Epithelial cell of prostate (primary cell): ENCODE measurements around the gene TMPRSS6.

ENCODE experiments used
- DNase-seq: peaks from one replicate; pipeline ENCODE4 v3.0.0-alpha.2; 2011; ENCODE audit warnings: low read depth, low spot score
- H3K27ac ChIP-seq: fragments of 450-650 bp; 2 replicates; pipeline ENCODE4 v1.5.1; 2017; ENCODE audit warnings: mild to moderate bottlenecking

Gene TMPRSS6

DNA sequence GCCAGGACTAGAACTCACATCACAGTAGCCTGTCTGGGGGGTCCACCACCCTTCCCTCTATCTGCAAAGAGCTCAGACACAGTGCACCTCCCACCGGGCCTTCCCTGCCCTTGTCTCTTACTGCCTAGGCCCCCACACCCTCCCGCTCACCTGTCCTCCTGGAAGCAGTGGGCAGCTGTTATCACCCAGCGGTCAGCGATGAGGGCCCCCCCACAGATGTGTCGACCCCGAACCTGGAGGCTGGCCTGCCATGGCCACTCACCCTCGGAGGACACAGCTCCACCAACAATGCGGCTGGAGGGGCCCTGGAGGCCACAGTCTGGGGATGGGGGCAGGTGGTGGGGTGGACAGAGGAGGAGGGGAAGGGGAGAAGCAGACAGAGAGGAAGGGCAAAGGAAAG, 39.2 kb downstream of the TMPRSS6 start:
- no peak overlapping the region for H3K27ac ChIP-seq
- no peak for DNase-seq

DNA sequence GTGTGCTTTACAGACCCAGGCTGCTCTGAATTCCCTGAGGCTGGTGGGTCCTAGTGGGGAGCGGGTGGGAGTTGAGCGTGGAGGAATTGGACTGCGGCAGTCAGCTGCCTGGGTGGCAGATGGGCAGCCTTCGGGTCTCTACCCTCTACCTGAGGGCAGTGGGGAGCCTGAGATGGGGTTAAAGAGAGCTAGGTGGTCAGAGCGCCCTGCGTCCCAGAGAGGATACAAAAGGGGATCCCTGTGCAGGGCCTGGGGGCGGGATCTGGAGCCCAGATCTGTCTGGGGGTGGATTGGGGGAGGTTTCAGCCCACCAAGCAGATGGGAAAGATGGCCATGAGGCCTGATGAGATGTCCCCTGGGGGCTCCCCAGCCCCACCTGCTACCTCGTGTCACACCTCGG, 39.8 kb downstream of the TMPRSS6 start:
- DNase-seq = no peak
- H3K27ac ChIP-seq = no peak overlapping the region

DNA sequence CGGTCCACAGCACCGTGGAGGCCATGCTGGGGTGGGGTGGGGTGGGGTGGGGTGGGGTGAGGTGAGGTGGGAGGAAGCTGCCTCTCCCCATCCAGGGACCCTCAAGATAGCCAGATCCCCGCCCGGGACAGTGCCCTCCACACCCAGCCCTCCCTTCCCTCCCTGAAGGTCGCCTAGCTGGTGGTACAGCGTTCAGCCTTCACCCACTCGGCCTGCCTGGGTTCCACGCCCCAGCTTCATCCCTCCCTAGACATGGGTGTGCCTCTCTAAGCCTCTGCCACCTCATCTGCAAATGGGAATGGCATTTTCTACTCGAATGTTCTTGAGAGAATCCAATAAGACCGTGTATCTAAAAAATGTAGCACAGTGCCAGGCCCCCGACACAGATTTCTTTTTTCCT, 40.2 kb downstream of the TMPRSS6 start:
- no peak overlapping the region for H3K27ac ChIP-seq
- DNase-seq = no peak

DNA sequence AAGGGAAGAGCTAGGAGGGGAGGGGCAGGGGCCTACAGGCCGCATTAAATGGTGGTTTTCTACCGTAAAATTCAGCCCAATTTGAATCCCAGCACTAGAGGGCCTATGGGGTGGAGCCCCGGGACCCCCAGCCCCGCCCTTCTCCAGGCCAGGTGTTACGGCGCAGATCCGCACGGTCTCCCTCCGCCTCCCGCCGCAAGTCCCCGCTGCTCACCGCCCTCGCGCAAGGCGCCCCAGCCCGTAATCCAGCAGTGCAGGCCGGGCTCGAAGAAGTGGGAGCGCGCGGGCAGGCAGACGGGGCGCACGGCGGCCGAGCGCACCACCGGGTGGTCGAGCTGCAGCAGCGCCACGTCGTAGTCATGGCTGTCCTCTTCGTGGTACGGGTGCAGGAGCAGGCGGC, 40.7 kb downstream of the TMPRSS6 start:
- DNase-seq = no peak
- no peak overlapping the region for H3K27ac ChIP-seq

DNA sequence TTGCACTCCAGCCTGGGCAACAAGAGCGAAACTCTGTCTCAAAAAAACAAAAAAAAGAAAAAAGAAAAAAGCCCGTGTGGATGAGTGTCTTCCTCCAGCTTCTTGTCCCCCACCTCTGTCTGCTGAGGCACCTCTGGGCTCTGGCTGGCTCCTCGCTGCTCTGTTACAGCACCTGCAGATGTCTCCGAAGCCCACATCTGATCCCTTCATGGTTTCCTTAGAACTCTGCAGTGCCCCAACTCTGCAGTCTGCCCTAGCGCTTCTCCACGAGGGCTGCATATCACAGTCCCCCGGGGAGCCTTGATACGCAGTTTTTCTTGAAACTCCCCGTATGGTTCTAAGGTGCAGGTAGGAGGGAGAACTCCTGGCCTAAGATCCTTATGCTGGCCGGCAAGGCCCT, 42.1 kb downstream of the TMPRSS6 start:
- DNase-seq = no peak
- no peak overlapping the region for H3K27ac ChIP-seq

DNA sequence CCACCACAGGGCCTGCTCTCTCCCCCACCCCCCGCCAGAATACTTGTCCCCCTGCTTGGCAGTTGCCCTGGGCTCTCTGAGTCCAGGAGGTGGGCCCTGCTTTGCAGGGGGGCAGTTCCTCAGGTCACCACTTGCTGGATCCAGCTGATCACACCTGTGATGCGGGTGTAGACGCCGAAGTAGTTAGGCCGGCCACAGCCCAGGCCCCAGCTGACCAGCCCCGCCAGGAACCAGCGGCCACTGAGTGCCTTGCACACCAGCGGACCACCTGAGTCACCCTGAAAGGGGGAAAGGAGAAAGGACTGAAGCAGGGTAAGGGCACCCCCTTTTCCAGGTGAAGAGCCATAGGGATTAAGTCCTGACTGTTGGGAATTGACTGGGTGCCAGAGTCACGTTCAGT, 43.6 kb downstream of the TMPRSS6 start:
- H3K27ac ChIP-seq = no peak overlapping the region
- DNase-seq = no peak

DNA sequence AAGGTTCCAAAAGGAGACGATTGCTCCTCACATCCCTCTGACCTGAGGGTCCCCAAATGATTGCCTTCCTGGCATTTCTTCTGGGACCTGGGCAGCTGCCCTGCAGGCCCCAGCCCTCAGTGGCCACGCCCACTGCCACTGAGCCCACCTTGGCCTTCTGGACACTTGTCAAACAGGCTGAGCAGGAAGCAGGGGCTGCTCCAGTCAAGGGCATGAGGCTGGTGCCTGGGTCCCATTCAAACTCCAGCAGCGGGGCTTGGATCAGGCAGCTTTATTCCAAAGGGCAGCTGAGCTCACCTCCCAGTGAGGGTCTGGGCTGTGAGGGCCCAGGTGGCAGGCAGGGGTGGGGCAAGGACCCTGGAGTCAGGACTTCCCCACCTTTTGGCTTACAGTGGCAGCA, 44.3 kb downstream of the TMPRSS6 start:
- no peak for DNase-seq
- no peak overlapping the region for H3K27ac ChIP-seq

DNA sequence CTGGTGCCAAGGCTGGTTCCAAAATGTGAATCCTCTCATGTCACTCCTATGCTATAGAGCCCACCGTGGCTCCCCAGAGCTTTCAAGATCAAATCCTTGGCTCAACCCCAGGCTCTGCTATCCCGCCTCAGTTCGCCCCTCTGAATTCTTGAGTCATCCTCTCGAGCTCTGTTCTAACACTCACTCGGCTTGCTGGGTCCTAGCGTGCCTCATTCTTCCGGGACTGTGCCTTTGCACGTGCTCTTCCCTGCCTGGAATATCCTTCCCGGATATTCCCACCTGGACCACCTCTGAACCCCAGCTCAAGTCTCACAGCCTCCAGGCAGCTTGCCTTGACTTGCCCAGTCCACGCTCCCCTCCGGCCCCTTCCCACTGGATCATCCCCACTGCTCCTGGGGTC, 45.0 kb downstream of the TMPRSS6 start:
- DNase-seq = no peak
- H3K27ac ChIP-seq = no peak overlapping the region

DNA sequence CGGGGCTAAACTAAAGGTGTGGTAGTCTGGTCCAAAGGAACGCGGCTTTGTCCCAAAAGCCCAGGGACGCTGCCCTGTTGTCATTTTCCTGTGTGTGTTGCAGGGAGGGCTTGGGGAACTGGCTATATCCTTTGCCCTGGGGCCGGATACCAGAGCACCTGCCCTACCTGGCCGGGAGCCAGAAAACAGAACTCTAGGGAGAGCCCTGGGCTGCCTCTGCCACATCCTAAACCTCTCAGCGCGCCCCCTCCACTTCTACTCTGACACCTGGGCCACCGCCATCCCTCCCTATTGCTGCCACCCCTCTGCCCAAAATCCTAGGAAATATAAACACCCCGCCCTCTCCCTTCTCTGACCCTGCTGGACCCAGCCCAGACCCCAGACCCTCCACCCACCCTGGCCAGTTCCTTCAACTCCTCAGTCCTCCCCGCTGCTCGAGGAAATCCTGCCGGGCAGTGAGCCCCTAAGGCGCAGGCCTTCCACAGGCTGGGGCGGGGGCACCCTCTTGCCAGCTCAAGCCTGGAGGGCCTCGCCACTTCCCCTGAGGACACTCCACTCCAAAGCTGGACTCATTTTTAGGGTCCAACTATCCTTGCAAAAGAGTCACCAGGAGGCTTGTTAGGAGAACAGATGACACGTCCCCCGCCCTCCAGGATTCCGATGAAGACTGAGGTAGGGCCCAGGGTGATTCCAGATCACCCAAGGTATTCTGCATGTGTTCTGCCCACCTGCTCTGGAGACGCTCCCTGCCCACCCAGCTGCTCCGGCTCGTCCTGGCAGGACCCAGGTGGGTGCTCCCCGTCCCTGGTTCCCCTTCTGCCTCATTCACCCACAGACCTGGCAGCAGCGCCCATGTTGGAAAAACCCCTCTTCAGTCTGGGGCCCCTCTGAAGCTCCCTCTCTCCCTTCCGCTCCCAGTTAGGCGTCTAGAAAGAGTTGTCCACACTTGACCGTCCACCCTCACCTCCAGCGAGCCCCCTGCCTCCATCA, 45.8 kb downstream of the TMPRSS6 start:
- H3K27ac ChIP-seq = no peak overlapping the region
- no peak for DNase-seq

DNA sequence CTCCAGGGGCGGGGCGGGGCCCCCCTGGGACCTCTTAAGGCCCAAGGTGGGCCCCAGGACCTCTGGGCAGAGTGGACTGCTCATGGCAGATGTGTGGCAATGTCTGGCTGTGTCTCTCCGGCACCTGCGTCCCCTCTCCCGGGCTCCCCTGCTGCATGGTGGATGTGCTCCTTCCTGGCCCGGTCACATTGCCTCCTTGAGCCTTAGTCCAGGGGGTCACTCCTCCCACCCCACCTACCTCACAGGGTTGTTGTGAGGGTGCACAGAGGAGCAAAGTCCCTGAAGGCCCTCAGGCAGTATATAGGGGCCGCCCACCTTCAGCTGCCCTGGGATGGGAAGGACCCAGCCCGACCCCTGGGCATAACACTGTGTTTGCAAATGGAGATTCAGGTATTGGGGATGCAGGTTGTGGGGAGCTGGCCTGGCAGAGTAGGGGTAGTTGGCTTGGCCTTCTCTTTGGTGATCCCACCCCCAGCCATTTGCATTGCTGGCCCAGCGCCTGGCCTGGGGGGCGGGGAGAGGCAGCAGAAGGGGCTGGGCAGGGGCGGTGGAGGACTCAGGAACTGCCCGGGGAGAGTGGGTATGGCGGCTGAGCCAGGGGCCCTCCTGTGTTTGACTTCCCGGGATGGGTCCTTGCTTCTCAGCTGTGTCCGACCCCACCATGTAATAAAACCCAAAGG, 46.7 kb downstream of the TMPRSS6 start:
- no peak overlapping the region for H3K27ac ChIP-seq
- no peak for DNase-seq

DNA sequence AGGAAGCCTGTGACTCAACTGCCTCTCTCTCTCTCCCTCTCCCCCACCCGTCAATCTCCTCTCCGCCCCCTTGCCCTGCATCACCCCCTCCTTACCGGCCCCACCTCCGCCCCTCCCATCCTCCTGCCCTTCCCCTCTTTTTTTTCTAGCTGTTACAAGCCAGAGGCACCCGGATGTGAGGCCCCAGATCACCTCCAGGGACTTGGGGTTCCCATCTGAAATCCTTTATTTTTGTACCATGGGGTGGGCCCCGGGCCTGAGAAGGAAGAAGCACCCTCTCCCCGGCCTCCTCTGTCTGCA, 47.2 kb downstream of the TMPRSS6 start:
- H3K27ac ChIP-seq = no peak overlapping the region
- DNase-seq = no peak

DNA sequence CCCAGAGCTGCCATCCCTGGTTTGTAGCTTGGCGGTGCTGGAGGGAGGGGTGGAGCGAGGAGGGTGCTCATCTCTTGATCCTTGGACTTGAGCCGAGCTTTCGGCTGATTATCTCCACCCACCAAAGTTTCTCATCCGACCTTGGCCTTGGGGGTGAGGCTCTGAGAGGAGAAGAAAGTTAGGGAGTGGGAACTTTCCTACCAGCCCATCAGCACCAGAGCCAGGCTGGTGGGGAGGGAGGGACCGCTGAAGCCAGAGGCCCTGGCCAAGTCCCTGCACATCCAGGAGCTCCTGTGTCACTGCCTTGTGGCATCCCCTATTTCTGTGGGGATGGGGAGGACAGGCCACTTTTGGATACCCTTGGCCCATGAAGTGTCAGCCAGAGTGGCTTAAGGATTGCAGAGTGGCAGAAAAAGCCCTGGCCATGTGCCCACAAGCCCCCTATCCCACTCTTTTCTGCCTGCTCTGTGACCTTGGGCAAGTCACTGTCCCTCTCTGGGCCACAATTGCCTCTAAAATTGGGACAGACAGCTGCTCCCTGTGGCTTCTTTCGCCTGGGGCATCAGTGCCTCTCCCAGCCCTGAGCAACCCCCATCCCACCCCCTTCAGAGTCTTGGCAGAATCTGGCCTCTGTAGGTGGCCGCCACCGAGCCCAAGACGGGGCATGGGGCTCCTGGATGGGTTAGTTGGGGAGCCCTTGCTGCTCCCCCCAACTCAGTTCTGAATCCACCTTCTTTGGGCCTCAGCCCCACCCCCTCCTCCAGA, 47.7 kb downstream of the TMPRSS6 start:
- no peak for DNase-seq
- no peak overlapping the region for H3K27ac ChIP-seq

DNA sequence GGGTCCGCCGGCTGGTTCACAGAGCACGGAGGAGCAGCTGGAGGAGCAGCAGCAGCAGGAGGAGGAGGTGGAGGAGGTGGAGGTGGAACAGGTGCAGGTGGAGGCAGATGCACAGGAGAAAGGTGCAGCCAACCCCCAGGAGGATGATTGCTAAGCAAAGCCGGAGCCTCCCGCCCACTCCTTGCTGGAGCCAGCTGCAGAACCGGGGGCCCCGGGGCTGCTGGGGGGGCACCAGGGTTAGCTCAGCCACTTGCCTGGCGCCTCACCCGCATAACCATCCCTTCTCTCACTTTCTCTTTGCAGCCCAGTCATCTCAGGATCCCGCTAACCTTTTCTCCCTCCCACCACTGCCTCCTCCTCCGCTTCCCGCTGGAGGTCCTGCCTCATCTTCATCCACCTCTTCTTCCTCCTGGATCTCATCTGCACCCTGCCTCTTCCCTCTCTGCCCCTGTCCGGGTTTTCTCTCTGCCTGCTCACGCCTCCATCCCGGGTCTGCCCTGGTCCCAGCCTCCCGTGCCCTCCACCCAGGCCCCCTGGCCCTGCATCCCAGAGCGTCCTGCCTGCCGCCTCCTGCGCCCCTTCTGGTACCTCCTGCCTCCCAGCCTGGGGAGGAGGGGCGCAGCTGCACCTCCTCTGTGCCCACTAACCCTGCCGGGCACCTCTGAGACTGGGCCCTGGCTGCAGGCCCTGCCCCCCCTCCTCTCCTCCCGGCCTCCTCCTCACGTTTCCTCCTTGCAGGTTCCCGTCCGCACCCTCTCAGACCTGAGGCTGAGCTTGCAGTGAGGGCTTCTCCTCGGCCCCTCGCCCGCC, 48.5 kb downstream of the TMPRSS6 start:
- H3K27ac ChIP-seq = no peak overlapping the region
- DNase-seq = no peak

DNA sequence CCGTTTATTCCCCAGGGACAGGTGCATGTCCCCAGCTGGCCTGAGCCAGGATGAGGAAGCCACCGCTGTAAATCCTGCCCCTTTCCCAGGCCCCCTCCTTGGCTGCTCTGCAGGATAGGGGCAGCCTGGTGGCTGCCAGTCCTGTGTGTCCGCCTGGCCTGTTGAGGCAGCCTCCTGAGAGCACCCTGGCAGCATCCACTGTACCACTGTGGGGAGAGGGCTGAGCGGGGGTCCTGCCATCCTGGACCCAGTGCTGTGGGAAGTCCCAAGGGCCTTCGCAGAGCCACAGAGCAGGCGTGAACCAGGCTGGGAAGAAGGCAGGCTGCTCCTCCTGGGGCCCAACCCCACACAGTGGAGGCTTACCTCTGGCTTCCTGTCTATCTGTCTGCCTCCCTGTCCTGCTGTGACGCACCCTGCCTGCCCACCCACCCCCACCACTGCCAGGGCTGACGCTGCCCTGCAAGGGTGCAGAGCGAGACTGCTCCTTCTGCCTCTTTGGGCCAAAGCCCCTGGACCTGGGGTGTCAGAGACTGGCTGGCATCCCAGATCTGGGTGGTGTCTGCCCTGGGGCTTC, 49.5 kb downstream of the TMPRSS6 start:
- no peak for DNase-seq
- H3K27ac ChIP-seq = no peak overlapping the region

DNA sequence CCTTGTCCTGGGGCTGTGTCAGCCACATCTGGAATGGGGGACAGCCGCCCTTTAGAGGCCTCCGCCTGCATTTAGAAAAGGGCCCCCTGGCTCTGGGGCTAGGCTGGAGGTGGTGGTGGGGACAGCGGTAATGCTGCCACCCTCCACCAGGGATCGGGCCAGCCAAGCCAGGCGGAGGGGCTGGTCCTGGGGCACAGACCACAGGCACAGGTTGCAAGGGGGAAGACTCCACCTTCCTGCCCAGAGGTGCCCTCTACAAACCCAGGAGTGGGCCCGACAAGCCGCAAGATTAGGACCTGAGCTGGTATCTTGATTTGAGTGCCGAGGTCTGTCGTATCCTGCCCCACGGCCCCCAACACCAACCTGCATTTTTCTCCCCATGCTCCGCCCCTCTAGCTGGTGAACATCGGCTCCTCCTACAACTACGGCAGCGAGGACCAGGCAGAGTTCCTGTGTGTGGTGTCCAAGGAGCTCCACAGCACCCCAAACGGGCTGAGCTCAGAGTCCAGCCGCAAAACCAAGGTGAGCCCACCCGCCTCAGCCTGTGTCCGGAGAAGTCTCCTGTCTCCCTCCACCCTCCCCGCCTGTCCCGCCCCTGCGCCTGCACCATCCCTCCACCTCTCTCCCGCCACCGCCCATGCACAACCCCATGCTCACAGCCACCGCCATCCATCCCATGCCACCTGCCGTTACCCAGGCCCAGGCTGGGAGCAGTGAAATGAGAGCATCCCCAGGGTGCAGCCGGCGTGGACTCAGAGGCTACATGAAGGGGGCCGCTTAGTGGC, 50.4 kb downstream of the TMPRSS6 start:
- no peak overlapping the region for H3K27ac ChIP-seq
- no peak for DNase-seq

DNA sequence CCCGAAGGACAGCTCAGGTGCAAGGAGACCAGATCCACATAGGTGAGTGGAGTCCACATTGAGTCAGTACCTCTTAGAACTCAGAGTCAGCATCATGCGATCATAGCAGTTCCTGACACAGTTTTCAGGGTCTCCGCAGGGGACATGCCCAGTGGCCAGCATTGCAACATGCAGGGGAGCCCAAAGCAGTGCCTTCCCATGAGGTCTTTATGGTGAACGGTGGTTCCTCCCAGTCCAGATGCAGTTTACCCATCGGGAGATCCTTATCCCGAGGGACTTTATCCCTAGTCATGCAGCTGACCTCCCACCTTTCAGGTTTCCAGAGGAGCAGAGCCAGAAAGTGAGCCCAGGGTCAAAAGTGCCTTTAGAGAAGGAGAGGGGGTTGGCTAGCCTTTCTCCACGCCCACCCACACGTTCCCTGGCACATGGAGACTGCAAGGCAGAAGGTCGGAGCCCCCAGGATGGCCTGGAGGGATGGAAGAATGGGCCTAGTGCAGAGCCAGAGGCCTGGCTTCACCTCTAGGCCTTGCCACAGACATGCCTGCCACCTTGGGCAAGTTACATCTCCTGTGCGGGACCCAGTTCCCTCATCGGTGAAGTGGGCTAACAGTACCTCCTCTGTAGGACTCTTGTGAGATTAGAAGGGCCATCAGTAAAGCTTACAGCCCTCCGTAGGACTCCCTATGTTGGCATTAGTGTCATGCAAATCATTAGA, 51.6 kb downstream of the TMPRSS6 start:
- no peak for DNase-seq
- H3K27ac ChIP-seq = no peak overlapping the region

DNA sequence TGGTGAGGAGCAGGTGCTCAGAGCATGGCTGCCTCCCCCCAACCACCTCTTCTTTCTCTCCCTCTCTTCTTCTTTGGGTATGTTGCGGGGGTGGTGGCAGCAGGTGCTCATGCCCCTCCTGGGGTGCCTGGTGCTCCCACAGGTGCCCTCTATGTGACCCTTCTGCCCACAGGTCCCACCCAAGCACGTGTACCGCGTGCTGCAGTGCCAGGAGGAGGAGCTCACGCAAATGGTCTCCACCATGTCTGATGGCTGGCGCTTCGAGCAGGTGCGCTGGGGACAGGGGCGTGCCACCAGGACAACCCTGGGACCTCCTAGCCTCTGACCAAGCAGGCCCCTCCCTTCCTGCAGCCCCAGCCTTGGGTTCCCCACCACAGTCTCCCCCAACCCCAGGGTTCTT, 52.3 kb downstream of the TMPRSS6 start:
- DNase-seq = no peak

DNA sequence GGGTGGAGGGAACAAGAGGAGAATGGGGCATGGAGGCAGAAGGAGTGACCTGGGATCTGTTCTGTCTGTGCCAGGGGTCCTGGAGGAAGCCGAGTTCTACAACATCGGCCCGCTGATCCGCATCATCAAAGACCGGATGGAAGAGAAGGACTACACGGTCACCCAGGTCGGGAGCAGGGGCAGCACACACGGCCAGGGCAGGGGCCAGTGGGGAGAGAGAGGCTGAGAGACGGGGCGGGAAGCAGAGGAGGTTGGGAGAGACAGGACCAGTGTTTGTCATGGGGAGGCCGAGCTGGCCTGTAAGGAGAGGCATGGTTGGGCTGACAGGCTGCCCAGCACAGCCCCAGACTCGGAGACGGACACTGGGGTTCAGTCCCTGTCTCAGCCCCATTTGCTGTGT, 53.3 kb downstream of the TMPRSS6 start:
- no peak overlapping the region for H3K27ac ChIP-seq
- DNase-seq = no peak

More for the DNA sequence above, 52.3 kb downstream of the TMPRSS6 start:
- H3K27ac ChIP-seq = no peak overlapping the region
